GM21717 (cell line): ENCODE data around the gene CDC42EP5.
"Not testable (repeated sequence)": the region's sequence is repeated elsewhere in the genome, so short reads cannot be mapped to it uniquely, and the experiment has no call there.

Experiments used
- ATAC-seq: cut with Tn5 transposase; IDR thresholded peaks from one replicate; pipeline ENCODE4 v1.9.1; 2021; ENCODE audit warnings: mild to moderate bottlenecking, moderate library complexity; ENCODE audit not compliant: unreplicated experiment

Gene CDC42EP5

DNA sequence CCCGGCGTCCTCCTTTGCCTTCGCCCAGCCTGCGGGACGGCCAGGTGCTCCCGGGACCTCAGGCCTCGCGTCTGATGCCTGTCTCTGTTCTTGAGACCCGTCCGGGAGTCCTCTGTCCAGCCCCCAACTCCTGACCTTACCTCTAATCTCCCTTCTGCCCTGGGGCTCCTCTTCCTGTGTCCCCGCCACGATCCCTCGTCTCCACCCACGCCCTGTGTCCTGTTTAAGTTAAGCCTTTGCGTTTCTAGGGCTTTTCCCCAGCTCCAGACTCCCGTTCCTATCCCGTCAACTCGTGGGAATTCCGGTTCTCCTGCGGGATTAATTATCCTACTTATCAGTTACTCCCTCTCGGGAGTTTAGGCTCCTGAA lies 23.4 kb downstream of the CDC42EP5 start:
- no peak for ATAC-seq

DNA sequence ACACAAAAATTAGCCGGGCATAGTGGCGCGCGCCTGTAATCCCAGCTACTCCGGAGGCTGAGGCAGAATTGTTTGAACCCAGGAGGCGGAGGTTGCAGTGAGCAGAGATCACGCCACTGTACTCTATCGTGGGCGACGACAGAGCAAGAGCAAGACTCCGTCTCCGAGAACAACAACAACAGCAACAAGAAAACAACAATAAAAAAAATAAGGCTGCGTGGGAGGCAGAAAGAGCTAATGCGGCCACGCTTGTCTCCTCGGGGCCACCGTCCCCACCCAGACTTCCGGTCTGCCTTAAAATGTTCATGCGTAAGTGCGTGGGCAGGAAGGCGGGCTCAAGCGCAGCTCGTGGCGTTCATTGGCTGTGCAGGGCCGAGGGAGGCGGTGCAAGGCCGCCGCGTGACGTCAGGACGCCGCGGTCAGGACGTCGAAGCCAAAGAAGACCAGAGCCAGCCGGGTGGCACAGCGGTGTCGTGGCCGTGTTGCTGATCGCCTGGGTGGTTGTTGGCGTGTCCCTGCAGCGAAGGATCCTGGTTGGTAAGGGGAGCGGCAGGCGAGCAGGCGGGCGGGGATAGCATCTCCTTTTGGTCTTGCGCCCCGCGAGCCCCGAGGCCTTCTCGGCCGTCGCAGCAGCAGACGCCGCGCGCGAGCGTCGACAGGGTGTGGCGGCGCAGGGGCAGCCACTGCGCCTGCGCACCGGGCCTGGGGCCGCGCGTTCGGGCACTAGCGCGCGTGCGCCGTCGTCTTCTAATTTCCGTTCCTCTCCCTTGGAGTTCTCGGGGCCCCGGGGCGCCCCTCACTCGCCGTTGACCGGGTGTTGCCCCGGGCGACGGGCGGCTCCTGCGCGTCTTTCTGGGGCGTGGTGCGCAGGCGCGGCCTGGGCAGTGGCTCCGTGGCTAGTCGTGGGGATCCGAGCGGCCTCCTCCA lies 24.1 kb downstream of the CDC42EP5 start, which contains the start of gene LENG8:
Gene LENG8, plus strand, starts transcription at position 426 of the 927 bp plus-strand sequence. CDS start 2,146 bp downstream, outside the sequence.
- peak; percentile 75 for ATAC-seq

DNA sequence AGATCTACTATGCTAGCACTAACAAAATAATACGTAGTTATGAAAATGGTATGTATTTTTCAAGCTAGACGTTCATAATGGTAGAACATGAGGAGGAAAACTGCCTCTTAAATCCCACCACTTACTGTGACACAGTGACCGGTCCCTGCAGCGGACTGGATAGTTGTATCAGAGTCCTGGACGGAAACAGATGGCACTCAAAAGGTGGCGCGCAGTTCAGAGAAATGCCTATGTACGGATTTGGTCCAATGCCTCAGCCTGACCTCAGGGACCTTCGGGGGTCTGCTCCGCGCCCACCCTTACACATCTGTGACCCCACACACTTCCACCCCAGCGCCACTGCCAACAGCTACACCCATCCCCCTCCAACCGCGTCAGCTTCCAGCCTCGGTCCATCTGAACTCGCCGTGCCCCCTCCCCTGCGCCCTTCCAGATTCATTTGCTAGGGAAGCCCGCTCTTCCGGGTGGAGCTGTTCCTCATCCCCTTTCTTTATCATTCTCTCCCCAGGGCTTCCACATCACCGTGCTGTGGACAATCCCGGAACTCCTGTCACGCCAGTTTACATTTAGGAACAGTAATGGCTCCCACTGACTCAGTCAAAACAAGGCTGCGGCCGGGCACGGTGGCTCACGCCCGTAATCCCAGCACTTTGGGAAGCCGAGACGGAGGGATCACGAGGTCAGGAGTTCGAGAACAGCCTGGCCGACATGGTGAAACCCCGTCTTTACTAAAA lies 24.9 kb downstream of the CDC42EP5 start:
- no peak for ATAC-seq

DNA sequence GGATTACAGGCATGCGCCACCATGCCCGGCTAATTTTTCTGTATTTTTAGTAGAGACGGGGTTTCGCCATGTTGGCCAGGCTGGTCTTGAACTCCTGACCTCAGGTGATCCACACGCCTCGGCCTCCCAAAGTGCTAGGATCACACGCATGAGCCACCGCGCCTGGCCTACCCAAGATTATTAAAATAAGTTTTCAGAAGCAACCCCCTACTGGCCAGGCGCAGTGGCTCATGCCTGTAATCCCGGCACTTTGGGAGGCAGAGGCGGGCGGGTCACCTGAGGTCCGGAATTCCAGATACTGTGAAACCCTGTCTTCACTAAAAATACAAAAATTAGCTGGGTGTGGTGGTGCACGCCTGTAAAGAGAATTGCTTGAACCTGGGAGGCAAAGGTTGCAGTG lies 26.7 kb downstream of the CDC42EP5 start:
- ATAC-seq = not testable (repeated sequence)

DNA sequence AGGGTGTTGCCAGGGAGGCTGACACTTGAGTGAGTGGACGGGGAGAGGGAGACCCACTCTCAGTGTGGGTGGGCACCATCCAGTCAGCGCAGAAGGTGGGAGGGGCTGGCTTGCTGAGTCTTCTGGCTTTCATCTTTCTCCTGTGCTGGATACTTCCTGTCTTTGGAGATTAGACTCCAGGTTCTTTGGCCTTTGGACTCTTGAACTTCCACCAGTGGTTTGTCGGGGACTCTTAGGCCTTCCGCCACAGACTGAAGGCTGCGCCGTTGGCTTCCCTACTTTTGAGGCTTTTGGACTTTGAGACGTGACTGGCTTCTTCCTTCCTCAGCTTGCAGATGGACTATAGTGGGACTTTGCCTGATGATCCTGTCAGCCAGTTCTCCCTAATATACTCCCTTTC lies 28.4 kb downstream of the CDC42EP5 start:
- no peak for ATAC-seq

DNA sequence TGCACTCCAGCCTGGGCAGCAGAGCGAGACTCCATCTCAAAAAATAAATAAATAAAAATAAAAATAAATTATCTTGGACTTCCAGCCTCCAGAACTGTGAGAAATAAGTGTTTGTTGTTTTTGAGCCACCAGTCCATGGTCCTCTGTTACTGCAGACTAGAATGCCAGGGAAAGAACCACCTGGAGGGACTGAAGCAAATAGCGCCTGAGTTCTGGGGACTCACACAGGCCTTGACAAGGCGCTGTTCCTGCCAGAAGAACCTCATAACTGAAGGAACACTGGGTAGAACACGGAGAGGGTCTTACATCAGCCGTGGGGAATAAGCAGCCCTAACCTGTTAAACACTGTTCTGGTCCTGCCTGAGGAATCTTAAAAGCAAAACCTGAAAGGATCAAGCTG lies 32.5 kb downstream of the CDC42EP5 start:
- no peak for ATAC-seq

DNA sequence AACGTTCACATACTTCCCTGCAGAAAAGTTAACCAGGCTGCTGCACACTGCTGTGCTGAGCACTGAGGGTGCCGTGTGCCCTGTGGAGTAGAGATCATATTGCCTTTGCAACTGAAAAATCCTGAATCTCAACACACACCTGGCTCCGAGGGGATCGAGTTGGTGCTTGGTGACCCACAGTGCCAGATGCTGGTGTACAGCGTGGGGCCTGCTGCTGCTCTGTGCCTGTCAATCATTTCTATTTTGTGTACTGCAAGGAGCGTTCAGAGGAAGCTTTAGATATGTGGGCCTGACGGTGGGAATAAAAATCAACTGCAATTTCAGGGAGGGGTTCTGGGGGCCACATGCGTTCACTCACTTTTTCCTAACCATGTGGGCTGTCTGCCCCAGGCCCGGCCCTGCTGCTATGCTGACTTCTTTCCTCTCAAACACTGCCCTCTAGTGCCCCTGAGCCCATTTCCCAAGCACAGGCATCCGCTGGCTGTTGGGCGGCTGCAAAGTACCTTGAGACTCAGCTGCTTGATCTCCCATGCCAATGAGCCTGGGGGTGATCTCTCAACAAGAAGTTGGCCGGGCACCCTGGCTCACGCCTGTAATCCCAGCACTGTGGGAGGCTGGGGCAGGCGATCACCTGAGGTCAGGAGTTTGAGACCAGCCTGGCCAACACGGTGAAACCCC lies 33.8 kb downstream of the CDC42EP5 start:
- ATAC-seq = no peak

DNA sequence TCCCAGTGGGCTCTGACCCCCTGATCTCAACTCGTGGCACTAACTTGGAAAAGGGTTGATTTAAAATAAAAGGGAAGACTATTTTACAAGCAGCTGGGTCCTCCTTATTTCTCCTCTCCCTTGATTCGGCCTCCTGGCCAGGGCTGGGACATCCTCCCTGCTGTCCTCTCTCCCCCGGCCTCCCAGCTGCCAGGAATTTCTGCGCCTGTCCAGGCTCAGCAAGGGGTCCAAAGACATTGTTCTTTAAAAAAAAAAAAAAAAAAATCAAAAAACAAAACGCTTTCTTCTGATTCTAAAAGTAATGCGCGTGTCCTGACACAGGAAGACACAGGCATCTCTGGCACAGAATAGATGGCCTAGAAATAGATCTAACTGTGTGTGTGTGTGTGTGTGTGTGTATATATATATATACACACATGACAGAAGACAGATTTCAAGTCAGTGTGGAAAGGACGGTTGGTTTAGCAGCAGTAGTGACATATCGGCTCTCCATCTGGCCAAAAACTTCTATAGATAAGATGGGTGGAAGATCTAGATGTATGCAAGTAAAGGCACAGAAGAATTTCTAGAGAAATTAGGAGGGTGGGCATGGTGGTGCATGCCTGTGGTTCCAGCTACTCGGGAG lies 36.4 kb downstream of the CDC42EP5 start:
- no peak for ATAC-seq

DNA sequence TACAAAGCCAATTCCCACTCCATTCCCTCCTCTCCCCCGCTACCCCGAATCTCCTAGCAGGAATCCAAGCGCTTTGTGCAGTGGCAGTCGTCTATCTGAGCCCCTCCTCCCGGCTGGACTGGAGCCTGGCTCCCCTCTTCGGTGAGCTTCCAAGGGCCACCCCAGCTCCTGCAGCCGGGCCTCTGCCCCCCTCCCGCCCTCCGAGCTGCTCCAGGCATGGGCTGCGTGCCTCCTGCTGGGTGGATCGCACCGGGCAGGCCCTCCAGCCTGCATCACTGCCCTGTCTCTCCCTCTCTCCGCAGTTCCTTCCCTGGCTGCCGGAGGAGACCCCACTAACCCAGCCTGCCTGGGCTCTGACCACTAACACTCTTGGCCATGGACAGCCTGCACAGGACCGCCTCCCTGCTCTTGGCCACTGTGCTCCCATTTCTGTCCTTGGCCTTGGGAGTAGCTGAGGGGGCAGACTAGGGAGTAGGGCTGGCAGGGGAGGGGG lies 37.0 kb downstream of the CDC42EP5 start:
- no peak for ATAC-seq

DNA sequence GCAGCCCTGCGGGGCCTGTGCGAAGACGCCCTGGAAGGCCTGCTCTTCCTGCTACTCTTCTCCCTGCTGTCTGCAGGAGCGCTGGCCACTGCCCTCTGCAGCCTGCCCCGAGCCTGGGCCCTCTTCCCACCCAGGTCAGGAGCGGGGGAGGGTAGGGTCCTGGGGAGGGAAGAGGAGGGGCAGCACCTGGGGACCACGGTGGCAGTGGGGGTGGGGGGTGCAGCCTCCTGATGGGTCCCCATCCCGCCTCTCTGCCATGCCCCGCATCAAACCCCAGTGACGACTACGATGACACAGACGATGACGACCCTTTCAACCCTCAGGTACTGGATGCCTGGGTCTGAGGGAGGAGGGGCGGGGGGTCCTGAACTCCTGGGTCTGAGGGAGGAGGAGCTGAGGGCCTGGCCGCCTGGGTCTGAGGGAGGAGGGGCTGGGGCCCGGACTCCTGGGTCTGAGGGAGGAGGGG lies 37.5 kb downstream of the CDC42EP5 start:
- no peak for ATAC-seq

DNA sequence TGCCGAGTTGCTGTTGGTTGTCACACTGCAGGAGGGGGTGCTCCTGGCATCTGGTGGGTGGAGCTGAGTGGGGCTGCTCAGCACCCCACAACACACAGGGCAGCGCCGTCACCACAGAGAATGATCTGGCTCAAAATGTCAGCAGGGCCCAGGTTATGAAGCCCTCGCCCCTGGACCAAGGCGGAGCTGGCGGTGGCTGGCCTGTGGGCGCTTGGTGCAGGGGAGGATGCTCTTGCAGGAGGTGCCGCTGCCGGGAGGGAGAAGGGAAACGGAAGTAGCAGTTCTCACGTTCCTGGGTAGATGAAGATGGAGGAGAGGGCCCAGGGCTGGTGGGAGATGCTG lies 38.3 kb downstream of the CDC42EP5 start:
- no peak for ATAC-seq

DNA sequence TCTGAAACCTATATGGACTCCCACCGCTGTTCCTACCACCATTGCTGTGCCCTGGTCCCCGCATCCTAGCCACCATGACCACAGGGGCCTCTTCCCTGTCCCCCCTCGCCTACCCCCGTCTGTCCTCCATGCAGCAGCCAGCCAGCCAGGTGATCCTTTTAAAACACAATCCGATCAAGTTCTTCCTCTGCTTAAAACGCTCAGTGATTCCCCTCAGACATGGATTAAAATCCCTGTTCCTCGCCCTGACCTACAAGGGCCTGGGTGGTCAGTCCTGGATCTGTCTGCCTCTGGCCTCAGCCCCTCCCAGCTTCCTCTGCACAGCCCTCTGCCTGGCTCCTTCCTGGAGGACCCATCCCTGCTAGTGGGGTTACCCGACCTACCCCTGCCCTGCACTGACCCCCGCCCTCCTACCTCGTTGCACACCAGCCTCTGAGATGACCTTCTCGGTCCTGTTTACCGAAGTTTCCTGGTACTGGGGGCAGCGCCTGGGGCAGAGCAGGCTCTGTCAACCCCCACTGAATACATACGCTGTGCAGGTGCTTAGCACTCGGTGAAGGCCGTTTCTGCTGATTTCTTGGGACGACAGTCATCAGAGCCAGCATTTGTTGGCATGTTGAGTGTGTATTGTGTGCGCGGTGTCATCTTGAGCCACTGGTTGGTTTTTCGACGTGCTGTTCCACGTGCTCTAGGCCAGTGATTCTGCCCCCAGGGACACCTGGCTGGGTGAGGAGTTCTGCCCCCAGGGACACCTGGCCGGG lies 38.8 kb downstream of the CDC42EP5 start:
- ATAC-seq = no peak

DNA sequence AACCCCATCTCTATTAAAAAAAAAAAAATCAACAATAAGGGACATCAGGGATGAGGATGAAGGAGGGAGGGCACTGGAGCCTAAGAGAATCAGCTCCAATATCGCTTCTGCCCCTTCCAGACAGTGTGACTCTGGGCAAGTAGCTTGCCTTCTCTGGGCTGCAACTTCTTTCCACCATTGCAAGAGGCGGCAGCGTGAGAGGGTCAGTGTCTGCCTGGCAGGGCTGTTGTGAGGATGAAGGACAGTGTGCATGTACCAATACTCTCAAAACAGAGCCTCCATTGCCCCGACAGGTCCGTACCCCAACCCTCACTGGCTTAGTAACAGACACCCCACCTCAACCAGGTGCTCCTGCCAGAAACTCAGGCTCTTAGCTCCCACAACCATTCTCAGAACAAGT lies 39.4 kb downstream of the CDC42EP5 start:
- no peak for ATAC-seq

DNA sequence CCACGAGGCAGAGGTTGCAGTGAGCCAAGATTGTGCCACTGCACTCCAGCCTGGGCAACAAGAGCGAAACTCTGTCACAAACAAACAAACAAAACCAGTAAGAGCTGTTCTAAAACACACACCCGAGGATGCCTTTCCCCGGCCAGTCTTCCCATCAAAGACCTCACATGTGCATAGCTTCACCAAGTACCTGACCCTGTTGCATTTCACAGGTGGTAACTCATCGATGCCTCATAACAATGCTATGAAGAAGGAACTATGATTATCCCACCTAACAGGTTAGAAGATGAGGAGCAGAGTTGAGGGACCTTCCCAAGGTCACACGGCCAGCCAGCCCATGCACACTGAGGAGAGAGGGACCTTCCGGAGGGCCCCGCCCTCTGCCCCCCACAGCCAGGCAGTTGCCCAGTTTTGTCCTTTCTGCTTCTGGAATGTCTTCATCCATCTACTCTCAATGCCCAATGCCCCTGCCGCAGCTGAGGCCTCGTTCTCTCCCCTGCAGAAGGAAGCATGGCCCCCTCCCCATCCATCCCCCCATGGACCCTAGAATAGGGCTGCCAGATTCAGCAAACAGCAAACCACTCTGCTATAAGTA lies 40.9 kb downstream of the CDC42EP5 start:
- ATAC-seq = no peak

DNA sequence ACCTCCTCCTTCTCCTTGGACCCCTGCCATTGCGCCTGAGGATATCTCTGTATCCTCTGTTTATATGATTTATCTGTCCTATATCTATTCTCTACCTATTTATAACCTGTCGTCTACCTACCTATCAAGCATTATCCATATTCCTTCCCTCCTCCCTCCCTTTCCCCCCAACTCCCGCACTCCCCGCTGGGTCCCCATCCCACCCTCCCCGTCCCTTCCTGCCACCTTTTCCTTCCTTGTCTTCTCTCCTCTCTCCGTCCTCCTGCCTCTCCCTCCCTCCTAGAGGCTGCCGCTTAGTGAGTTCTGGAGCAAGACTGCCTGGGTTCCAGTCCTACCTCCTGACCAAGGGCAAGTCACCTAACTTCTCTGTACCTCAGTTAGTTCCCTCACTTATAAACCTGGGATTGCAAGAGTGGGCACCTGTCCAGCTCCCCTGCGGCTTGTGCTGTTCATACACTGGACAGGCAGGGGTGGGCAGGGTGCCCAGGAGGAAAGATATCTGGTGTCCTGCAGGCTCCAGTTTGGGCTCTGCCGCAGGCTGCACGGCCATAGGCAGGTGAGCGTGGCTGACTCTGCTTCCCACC lies 41.7 kb downstream of the CDC42EP5 start:
- no peak for ATAC-seq

DNA sequence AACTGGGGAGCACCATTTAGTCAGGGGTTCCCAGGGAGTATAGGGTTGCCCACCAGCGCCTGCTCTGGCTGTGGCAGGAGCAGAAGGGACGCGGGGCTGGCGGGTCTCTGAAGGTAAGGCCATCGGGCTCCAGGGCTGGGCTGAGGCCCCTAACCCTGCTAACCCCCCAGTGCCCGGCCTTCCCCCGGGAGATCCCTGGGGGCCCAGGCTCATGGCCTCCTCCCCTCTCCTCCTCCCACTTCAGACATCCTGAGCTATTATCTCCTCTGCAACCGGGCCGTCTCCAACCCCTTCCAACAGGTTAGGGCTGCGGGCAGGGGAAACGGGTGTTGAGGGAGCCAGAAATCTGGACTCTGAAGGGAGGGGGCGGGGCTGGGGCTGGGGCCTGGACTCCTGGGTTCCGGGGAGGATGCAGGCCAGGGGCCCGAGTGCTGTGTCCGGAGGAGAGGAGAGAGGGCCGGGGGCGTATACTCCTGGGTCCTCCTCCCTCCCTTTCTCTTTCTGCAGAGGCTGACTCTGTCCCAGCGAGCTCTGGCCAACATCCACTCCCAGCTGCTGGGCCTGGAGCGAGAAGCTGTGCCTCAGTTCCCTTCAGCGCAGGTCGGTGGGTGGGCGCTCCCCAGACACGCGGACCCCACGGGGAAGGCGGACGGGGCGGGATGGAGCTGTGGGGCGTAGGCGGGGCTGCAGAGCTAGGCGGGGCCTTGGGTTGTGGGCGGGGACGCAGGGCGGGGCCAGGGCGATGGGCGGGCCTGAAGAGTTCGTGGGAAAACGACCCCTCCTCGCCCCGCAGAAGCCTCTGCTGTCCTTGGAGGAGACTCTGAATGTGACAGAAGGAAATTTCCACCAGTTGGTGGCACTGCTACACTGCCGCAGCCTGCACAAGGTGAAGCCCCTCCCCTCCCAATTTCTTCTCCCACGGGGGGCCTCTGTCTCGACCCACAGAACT lies 42.5 kb downstream of the CDC42EP5 start:
- ATAC-seq = no peak

DNA sequence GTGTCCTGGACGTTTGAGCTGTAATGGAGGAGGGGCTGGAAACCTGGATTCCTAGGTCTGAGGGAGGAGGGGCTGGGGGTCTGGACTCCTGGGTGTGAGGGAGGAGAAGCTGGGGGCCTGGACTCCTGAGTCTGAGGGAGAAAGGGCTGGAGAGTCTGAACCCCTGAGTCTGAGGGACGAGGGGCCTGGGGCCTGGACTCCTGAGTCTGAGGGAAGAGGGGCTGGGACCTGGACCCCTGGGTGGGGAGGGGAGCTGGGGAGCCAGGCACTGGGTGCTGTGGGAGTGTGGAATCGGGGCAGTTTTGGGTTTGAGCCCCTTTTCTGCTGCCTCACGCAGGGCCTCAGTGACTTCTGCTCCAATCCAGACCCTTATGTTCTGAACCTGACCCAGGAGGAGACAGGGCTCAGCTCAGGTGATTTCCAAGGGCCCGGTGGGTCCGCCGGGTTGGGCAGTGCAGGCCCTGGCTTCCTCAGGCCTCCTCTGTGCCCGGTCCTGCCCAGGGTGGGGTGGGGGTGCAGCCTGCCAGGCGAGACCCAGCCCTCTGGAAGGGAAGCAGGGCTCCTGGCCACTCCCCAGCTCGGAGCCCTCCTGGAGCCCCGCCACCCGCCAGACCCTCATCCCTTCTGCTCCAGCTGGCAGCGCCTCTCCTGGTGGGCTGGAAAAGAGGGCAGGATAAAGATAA lies 43.4 kb downstream of the CDC42EP5 start:
- ATAC-seq = no peak

DNA sequence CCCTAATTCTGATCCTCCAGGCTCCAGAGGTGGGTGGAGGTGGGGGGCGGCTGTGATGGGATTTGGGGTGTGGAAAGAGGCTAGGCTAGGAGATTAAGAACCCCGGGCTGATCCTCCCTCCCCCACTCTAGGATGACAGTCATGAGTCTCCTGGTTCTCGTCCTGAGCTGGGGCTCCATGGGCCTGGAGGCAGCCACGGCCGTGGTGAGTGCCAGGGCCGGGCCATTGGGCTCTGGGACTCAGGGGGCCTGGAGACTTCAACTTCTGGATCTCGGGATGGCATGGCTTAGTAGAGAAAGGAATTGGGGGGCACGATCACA lies 44.0 kb downstream of the CDC42EP5 start:
- ATAC-seq = no peak
